GM06990 (cell line): ENCODE measurements around the gene FGFR2.

Experiments
- DNase-seq: peaks from one replicate; pipeline ENCODE4 v3.0.0-alpha.2; 2011; ENCODE audit not compliant: insufficient read length; ENCODE audit errors: extremely low read depth
- H3K27me3 ChIP-seq: replicated peaks from 2 replicates; pipeline ENCODE4 v1.6.0; 2011; ENCODE audit warnings: low read length; ENCODE audit not compliant: control insufficient read depth, insufficient read depth
- H3K36me3 ChIP-seq: 2 replicates; pipeline ENCODE4 v1.5.1; 2011; ENCODE audit warnings: low read length; ENCODE audit not compliant: control insufficient read depth, insufficient read depth
- H3K4me3 ChIP-seq: replicated peaks from 2 replicates; pipeline ENCODE4 v1.5.1; 2011; ENCODE audit warnings: low read depth, mild to moderate bottlenecking, control low read depth, low read length
- CTCF ChIP-seq: IDR thresholded peaks from 2 replicates; pipeline ENCODE4 v1.5.1; 2011; ENCODE audit warnings: low read length, control low read depth, mild to moderate bottlenecking, inconsistent platforms; ENCODE audit not compliant: insufficient read depth, poor library complexity, severe bottlenecking

The FGFR2 gene

GRCh38 chr10:121608469-121609190 is 10.4 kb upstream of the FGFR2 start:
- DNase-seq = peak; percentile 54
- H3K36me3 ChIP-seq = no peaks in the 10 kb centered on the region
- H3K4me3 ChIP-seq = no peak overlapping the region
- TF ChIP-seq CTCF = peak; percentile 39
- peaks cover 4% of the 10 kb centered on the region; the same call in 1 of the 2 replicates for H3K27me3 ChIP-seq

- no peak overlapping the region for H3K4me3 ChIP-seq
- DNase-seq = no peak
- peaks cover 4% of the 10 kb centered on the region; the same call in 1 of the 2 replicates for H3K27me3 ChIP-seq
- no peaks in the 10 kb centered on the region for H3K36me3 ChIP-seq
- no peak for TF ChIP-seq CTCF
Observed at GRCh38 chr10:121607310-121608055, 9.2 kb upstream of the FGFR2 start.

GRCh38 chr10:121605708-121606107 is 7.5 kb upstream of the FGFR2 start:
- TF ChIP-seq CTCF = no peak
- H3K36me3 ChIP-seq = no peaks in the 10 kb centered on the region
- no peak overlapping the region for H3K4me3 ChIP-seq
- DNase-seq = no peak
- peaks cover 4% of the 10 kb centered on the region; the same call in 1 of the 2 replicates for H3K27me3 ChIP-seq

- Histone ChIP-seq H3K4me3 (no peak overlapping the region), H3K36me3 (no peaks in the 10 kb centered on the region), H3K27me3 (peaks cover 3% of the 10 kb centered on the region; the same call in 1 of the 2 replicates)
- DNase-seq = no peak
- no peak for TF ChIP-seq CTCF
Observed at GRCh38 chr10:121601458-121601857, 3.2 kb upstream of the FGFR2 start.

GRCh38 chr10:121600611-121601010 is 2.4 kb upstream of the FGFR2 start:
- Histone ChIP-seq H3K4me3 (no peak overlapping the region), H3K36me3 (no peaks in the 10 kb centered on the region), H3K27me3 (peaks cover 2% of the 10 kb centered on the region; the same call in 1 of the 2 replicates)
- DNase-seq = no peak
- TF ChIP-seq CTCF = no peak
